ENCODE measurements around the gene C17orf67.

The C17orf67 gene

DNA sequence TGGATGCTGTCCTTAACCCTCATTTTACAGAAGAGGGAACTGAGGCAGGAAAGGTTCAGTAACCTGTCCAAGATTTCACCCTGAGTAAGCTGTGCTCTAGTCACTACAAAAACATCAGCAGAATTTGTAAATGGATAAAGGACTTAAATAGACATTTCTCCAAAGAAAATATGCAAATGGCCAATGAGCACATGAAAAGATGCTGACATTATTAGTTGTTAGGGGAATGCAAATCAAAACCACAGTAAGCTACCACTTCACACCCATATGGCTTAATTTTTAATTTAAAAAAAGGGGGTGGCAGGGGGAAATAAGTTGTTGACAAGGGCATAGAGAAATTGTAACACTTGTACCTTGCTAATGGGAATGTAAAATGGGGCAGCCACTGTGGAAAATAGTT lies 51.4 kb downstream of the C17orf67 start:
- no peak overlapping the region for H2AFZ ChIP-seq (ENCODE audit: low read depth)
- no peak overlapping the region for H3K27ac ChIP-seq
- peaks cover 58% of the 10 kb centered on the region for H3K4me1 ChIP-seq (ENCODE audit: low read depth, poor library complexity, severe bottlenecking)
- no peaks in the 10 kb centered on the region for H4K20me1 ChIP-seq (ENCODE audit: insufficient read depth)
- H3K79me2 ChIP-seq (ENCODE audit: insufficient read depth, low read depth), result no peaks in the 10 kb centered on the region
- no peaks in the 10 kb centered on the region for H3K36me3 ChIP-seq (ENCODE audit: insufficient read depth)
- no peak overlapping the region for H3K9ac ChIP-seq
- TF ChIP-seq, protein P1, sequence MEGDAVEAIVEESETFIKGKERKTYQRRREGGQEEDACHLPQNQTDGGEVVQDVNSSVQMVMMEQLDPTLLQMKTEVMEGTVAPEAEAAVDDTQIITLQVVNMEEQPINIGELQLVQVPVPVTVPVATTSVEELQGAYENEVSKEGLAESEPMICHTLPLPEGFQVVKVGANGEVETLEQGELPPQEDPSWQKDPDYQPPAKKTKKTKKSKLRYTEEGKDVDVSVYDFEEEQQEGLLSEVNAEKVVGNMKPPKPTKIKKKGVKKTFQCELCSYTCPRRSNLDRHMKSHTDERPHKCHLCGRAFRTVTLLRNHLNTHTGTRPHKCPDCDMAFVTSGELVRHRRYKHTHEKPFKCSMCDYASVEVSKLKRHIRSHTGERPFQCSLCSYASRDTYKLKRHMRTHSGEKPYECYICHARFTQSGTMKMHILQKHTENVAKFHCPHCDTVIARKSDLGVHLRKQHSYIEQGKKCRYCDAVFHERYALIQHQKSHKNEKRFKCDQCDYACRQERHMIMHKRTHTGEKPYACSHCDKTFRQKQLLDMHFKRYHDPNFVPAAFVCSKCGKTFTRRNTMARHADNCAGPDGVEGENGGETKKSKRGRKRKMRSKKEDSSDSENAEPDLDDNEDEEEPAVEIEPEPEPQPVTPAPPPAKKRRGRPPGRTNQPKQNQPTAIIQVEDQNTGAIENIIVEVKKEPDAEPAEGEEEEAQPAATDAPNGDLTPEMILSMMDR (conservative IDR thresholded peaks at IDR 0.05; ENCODE audit: low read depth, low read length), result no peak
- H3K4me2 ChIP-seq, result no peak overlapping the region
- no peak overlapping the region for H3K4me3 ChIP-seq (IDR thresholded peaks at IDR 0.05; ENCODE audit: insufficient read depth, low read depth, low read length)
- no peaks in the 10 kb centered on the region for H3K27me3 ChIP-seq (ENCODE audit: insufficient read depth, low read depth)

DNA sequence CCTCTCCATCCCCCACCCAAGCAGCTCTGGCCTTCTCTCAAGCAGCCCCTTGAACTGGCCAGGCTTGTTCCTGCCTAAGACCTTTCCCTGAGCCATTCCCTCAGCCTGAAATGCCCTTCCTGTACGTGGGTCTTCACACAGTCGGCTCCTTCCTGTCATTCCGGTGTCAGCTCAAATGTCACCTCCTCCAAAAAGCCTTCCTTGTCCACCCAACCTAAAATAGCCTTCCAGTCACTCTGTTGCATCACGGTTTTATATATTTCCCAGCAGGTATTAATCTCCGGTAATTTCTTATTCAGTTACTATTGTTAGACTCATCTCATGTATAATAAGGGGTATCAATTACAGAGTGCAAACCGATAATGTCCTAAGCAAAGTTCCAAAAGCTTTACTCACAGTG lies 51.8 kb downstream of the C17orf67 start:
- Histone ChIP-seq H3K79me2 (ENCODE audit: insufficient read depth, low read depth) (no peaks in the 10 kb centered on the region), H3K9ac (no peak overlapping the region), H2AFZ (ENCODE audit: low read depth) (no peak overlapping the region), H3K27me3 (ENCODE audit: insufficient read depth, low read depth) (no peaks in the 10 kb centered on the region), H4K20me1 (ENCODE audit: insufficient read depth) (no peaks in the 10 kb centered on the region), H3K4me2 (no peak overlapping the region), H3K4me3 (IDR thresholded peaks at IDR 0.05; ENCODE audit: insufficient read depth, low read depth, low read length) (no peak overlapping the region), H3K4me1 (ENCODE audit: low read depth, poor library complexity, severe bottlenecking) (peaks cover 53% of the 10 kb centered on the region), H3K27ac (no peak overlapping the region), H3K36me3 (ENCODE audit: insufficient read depth) (no peaks in the 10 kb centered on the region)
- TF ChIP-seq, protein P1 (conservative IDR thresholded peaks at IDR 0.05; ENCODE audit: low read depth, low read length), result no peak

GRCh38 chr17:56779898-56780777 lies 53.6 kb downstream of the C17orf67 start:
- Histone ChIP-seq H3K4me1 (ENCODE audit: low read depth, poor library complexity, severe bottlenecking) (peaks cover 41% of the 10 kb centered on the region), H2AFZ (ENCODE audit: low read depth) (peak overlapping the region; percentile 92), H3K4me3 (IDR thresholded peaks at IDR 0.05; ENCODE audit: insufficient read depth, low read depth, low read length) (peak overlapping the region; percentile 42), H3K36me3 (ENCODE audit: insufficient read depth) (no peaks in the 10 kb centered on the region), H3K27ac (peak overlapping the region; percentile 23), H3K9ac (peak overlapping the region; percentile 24; the same call in 1 of the 2 replicates), H3K4me2 (peak overlapping the region; percentile 96), H3K79me2 (ENCODE audit: insufficient read depth, low read depth) (no peaks in the 10 kb centered on the region), H3K27me3 (ENCODE audit: insufficient read depth, low read depth) (no peaks in the 10 kb centered on the region), H4K20me1 (ENCODE audit: insufficient read depth) (no peaks in the 10 kb centered on the region)
- TF ChIP-seq, protein P1 (conservative IDR thresholded peaks at IDR 0.05; ENCODE audit: low read depth, low read length), result peak; percentile 95

DNA sequence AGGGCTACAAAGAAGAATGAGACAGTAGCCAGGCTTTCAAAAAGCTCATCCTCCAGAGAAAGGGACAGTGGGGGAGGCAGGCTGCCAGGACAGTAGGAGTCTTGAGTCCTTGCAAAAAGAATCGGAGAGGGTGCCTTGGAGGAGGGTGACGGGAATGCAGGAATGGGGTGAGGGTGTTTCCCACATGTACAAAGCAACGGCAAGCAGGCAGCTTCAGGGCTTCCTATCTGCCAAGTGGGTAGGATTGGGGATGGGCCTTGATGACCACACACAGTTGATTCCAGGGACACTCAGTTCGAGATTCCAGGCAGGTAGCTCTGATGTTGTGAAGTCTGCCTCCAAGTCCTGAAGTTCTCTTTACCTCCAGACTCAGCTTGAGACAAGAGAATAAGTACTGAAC lies 54.4 kb downstream of the C17orf67 start:
- no peaks in the 10 kb centered on the region for H3K36me3 ChIP-seq (ENCODE audit: insufficient read depth)
- H3K27ac ChIP-seq, result peak overlapping the region; percentile 23; the same call in 1 of the 2 replicates
- peaks cover 46% of the 10 kb centered on the region for H3K4me1 ChIP-seq (ENCODE audit: low read depth, poor library complexity, severe bottlenecking)
- peak overlapping the region; percentile 42 for H3K4me3 ChIP-seq (IDR thresholded peaks at IDR 0.05; ENCODE audit: insufficient read depth, low read depth, low read length)
- peak overlapping the region; percentile 24; the same call in 1 of the 2 replicates for H3K9ac ChIP-seq
- H3K27me3 ChIP-seq (ENCODE audit: insufficient read depth, low read depth), result no peaks in the 10 kb centered on the region
- TF ChIP-seq, protein P1 (conservative IDR thresholded peaks at IDR 0.05; ENCODE audit: low read depth, low read length), result no peak
- H3K79me2 ChIP-seq (ENCODE audit: insufficient read depth, low read depth), result no peaks in the 10 kb centered on the region
- H4K20me1 ChIP-seq (ENCODE audit: insufficient read depth), result no peaks in the 10 kb centered on the region
- H3K4me2 ChIP-seq, result peak overlapping the region; percentile 96
- H2AFZ ChIP-seq (ENCODE audit: low read depth), result peak overlapping the region; percentile 92
